Ureter (tissue), 1 donor: Measurements from ENCODE around the gene ELMO3. TPM values are rescaled to one million over a fixed set of nuclear protein-coding genes. Genes with fewer than 3 reads are reported as not detected.
A peak's percentile ranks its signal among the peaks of the same experiment; 100 is the strongest.

Source experiments
- DNase-seq: peaks from one replicate; pipeline ENCODE4 v3.0.0-alpha.2; 2020; ENCODE audit warnings: low spot score
- total RNA-seq: library from RNA; stranded (reverse); gene quantifications from one replicate; pipeline ENCODE4 v1.2.4, GENCODE V29; 2023
- donor health status: DM: yes; HTN: yes; CAD: no.

The ELMO3 gene, protein sequence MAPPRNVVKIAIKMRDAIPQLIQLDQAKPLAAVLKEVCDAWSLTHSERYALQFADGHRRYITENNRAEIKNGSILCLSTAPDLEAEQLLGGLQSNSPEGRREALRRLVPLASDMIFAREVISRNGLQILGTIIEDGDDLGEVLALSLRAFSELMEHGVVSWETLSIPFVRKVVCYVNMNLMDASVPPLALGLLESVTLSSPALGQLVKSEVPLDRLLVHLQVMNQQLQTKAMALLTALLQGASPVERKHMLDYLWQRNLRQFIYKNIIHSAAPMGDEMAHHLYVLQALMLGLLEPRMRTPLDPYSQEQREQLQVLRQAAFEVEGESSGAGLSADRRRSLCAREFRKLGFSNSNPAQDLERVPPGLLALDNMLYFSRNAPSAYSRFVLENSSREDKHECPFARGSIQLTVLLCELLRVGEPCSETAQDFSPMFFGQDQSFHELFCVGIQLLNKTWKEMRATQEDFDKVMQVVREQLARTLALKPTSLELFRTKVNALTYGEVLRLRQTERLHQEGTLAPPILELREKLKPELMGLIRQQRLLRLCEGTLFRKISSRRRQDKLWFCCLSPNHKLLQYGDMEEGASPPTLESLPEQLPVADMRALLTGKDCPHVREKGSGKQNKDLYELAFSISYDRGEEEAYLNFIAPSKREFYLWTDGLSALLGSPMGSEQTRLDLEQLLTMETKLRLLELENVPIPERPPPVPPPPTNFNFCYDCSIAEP
- 23.5 TPM for total RNA-seq

GRCh38 chr16:67199011-67199807, at the start of gene ELMO3:
Gene ELMO3 (plus strand): TSS chr16:67199131. CDS start chr16:67199327, 196 bp downstream.
- no peak for DNase-seq

DNA sequence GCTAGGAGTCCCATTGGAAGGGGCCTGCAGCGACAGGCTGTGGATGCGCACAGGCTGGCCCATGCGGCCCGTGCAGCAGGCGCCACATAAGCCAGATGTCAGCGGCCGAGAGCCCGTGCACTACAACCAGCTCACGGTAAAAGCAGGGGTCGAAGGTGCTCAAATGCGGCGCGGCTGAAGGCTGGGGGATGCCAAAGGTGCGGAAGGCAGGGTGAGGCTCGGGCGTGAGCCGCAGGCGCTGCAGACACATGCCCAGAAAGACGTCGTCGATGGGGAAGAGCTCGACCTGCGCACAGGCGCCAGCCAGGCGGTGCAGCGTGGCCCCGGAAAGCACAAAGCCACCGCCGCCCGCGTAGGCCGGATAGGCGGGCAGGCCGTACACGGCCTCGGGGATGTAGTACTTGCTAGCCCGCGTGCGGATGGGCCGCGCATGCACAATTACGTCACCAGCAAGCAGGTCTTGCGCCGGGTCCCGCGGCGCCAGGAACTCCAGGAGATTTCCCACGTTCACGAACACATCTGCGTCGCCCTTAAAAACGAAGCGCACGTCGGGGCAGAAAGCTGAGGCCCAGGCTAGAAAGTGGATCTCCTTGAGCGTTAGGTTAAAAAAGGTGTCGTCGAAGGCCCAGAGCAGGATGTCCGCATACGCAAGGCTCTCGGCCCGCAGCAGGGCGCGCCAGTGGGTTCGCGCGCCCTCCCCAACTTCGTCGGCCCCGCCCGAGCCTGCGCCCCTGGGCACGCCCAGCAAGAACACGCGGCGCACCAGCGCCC, 49.5 kb upstream of the ELMO3 start:
- DNase-seq: no peak

GRCh38 chr16:67150047-67150832, 48.7 kb upstream of the ELMO3 start:
- no peak for DNase-seq

GRCh38 chr16:67150833-67151396, 48.0 kb upstream of the ELMO3 start, which contains the start of gene B3GNT9:
Gene B3GNT9 (minus strand): TSS chr16:67150998. CDS start chr16:67150485, 513 bp downstream.
- DNase-seq: peak; percentile 80

DNA sequence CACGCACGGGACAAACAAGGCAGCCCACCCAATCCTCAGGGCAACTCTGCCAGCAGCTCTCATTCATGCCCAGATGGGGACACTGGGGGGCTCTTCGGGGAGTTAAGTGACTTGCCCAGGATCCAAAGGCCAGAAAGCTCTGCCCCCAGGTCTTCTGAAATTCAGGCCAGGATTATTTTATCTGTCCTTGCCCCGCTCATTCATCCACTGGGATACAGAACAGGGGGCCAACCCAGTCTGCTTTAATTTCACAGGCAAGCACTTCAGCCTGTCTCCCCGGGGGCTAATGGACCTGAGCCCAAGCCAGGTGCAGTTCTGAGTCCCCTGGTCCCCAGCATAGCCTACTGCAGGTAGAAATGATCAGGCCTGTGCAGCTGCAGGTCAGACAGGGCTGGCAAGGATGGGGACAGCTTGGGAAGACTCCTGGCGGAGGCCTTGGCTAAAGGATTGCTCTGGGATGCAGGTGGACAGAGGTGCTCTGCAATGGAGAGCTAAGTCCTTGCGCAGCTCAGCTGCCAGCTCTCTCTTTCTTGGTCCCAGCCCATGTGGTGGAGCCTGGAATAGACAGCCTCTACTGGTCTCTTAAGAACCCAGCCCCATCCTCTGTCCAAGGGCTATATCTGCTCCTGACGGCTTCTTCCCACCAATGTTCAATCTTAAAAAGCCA, 47.4 kb upstream of the ELMO3 start:
- no peak for DNase-seq

DNA sequence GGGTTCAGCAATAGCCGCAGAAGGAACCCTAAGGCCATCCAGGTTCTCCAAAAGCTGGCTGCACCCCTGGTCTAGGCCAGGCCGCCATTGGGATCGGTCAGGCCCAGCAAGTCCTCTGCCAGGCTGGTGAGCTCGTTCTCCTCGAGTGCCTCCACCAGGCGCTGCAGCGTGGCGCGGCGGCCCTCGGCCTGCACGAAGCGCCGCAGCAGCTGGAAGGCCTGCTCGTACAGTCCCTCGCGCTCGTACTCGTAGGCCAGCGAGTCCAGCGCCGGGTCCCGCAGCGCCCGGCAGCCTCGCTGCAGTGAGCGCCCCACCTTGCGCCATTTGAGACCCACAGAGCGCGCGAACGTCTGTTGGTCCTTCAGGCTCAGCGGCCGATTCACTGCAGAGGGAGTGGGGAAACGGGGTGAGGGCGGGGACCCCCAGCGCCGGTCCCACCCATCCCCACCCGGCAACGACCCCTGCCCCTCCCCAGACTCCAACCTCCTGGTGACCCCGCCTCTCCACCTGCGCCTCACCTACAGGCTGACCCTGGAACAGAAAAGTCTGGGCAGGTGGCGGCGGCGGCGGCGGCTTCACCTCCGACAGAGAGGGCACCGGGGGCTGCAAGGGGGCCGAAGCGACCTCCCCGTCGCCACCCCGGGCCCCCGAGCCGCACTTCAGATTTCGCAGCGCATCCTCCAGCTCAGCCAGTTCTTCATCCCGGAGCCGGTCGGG, 44.2 kb upstream of the ELMO3 start:
- DNase-seq: no peak

GRCh38 chr16:67155295-67156142, 43.4 kb upstream of the ELMO3 start:
- DNase-seq: no peak

DNA sequence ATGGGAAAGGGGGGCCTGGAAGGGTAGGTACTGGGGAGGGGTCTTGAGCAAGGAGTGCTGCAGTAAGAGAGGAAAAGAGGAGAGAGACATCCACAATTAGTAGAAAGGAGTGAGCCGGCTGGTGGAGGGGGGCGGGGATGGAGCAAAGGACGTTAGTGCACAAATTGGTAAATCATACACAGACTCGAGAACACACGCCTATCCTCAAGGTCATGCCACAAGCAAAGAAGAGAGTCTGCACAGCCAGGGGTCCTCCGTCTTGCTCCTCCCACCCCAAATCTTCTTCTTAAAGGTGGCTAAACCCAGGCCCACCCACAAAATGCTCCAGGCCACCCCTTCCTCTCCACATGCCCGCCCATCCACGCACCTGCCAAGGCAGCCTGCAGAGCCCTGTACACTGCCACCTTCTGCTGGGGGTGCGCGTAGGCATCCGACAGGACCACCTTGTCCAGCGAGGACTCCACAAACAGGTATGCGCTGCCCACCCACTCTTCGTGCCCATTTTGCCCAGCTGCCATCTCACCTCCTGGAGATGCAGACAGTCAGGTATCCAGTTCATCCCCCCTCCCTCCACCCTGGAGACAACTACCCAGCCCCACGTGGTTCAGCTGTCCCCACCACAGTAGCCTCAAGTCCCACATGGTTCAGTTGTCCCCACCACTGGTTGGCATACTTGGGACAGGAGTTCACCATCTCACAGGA, 42.6 kb upstream of the ELMO3 start:
- no peak for DNase-seq

GRCh38 chr16:67157106-67157748, 41.7 kb upstream of the ELMO3 start:
- DNase-seq: no peak

- DNase-seq: no peak
Observed at GRCh38 chr16:67157892-67158635, 40.9 kb upstream of the ELMO3 start.

DNA sequence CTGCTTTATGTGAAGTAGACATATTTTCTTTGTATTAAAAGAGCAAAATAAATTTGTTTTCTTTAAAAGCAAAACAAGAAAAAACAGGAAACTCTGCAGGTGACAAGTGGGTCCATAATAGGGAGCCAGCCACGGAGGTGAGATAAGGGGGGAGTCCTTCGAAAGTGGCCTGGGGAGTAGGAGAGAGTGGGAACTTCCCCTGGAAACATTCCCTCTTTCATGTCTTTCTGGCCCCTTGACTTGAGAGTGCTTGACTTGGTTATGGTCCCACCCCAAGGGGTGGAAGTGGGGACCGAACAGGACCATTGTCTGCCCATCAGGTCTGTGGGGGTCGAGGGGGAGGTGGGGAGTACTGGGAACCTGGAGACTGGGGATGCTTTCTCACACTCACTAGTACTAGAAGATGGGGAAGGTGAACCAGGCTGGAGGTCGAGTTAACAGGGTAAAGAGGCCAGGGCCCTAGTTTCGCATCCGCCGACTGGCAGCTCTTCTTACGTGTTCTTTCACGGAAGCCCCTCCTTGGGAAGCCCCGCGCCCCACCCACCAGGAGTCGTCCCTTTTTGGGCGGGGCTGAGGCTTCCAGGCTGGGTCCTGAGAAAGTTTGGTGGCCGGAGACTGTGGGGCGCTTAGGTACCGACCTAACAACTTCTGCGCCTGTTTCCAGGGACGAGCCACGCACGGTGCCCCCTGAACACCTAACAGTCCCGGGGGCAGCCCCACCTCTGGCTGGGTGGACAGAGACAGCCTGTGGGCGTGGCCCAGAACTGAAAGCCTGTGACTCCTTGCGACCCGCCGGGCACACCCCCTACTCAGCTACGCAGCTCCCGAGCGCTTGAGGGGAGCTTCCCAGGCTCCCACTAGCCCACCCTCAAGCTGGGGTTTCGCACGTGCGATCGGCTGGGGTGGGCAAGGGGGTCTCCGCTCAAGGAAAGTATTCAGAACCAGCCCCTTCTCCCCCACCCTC, 40.0 kb upstream of the ELMO3 start:
- no peak for DNase-seq

DNA sequence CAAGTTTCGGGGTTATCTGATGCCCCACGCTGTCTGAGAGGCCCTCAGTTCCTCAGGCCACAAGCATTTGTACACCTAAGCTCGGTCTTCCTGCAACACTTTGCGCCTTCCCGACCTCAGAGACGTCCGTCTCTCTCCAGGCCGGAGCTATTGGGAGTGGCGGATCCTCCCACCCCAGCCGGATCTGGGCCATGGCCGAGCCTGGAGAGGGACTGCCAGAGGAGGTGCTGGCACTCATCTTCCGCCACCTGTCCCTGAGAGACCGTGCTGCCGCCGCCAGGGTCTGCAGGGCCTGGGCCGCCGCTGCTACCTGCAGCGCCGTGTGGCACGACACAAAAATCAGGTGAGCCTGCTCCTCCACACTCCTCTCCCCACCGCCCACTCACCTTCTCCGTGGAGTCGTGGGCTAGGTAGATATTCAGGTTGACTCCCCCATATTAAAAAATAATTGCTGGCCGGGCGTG, 37.3 kb upstream of the ELMO3 start:
- DNase-seq: no peak

DNA sequence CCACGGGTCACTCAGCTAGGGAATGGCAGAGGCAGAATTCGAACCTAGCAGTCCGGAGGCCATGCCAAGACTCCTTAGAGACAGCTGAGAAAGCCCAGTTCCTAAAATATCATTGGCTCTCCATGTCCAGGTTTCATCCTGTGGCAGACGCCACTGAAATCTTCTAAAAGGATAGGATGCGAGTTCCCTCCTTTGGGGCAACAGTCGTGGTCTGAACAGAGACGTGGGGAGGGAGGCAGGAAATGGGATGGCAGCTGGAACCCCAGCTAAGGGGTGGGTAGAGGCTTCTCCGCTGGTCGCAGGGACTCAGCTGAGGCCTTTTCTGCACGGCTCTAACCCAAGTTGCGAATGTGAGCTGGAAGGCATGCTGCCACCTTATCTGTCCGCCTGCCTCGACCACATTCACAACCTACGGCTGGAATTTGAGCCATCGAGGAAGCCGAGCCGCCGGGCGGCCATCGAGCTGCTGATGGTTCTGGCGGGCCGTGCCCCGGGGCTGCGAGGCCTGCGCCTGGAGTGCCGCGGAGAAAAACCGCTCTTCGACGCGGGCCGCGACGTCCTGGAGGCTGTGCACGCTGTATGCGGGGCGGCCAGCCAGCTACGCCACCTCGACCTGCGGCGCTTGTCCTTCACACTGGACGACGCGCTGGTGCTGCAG, 36.3 kb upstream of the ELMO3 start:
- peak; percentile 43 for DNase-seq
